HEK293 (cell line): ENCODE measurements around the gene LYZ.

Experiments
- CTCF ChIP-seq: fragments of 450-650 bp; formaldehyde crosslinking; IDR thresholded peaks from 2 replicates; pipeline ENCODE4 v1.5.1; 2016; ENCODE audit warnings: missing biosample characterization, missing genetic modification characterization
- KLF16 ChIP-seq: fragments of 450-650 bp; formaldehyde crosslinking; IDR thresholded peaks from 2 replicates; pipeline ENCODE4 v1.5.1; 2017; ENCODE audit warnings: missing biosample characterization, missing genetic modification characterization
- ZNF133 ChIP-seq: fragments of 450-650 bp; formaldehyde crosslinking; IDR thresholded peaks from 2 replicates; pipeline ENCODE4 v1.5.1; 2016; ENCODE audit warnings: missing biosample characterization, missing genetic modification characterization
- ZNF23 ChIP-seq: fragments of 450-650 bp; formaldehyde crosslinking; IDR thresholded peaks from 2 replicates; pipeline ENCODE4 v1.5.1; 2016; ENCODE audit warnings: missing biosample characterization, missing genetic modification characterization, borderline replicate concordance
- ZNF26 ChIP-seq: fragments of 450-650 bp; formaldehyde crosslinking; IDR thresholded peaks from 2 replicates; pipeline ENCODE4 v1.5.1; 2016; ENCODE audit warnings: missing biosample characterization, missing genetic modification characterization
- ZNF292 ChIP-seq: fragments of 450-650 bp; formaldehyde crosslinking; IDR thresholded peaks from 2 replicates; pipeline ENCODE4 v1.5.1; 2016; ENCODE audit warnings: low read depth, missing biosample characterization, missing genetic modification characterization, borderline replicate concordance
- ZNF423 ChIP-seq: fragments of 450-650 bp; formaldehyde crosslinking; IDR thresholded peaks from 2 replicates; pipeline ENCODE4 v1.5.1; 2016; ENCODE audit warnings: missing biosample characterization, missing genetic modification characterization
- TF ChIP-seq, protein P1 (sequence below): fragments of 450-650 bp; formaldehyde crosslinking; IDR thresholded peaks from 2 replicates; pipeline ENCODE4 v1.5.1; 2017; ENCODE audit warnings: missing biosample characterization, missing genetic modification characterization

- TF ChIP-seq ZNF133 (tag by site-specific recombination): no peak
- no peak for TF ChIP-seq CTCF (tag by site-specific recombination)
- no peak for TF ChIP-seq ZNF292 (tag by site-specific recombination)
- TF ChIP-seq, protein P1, sequence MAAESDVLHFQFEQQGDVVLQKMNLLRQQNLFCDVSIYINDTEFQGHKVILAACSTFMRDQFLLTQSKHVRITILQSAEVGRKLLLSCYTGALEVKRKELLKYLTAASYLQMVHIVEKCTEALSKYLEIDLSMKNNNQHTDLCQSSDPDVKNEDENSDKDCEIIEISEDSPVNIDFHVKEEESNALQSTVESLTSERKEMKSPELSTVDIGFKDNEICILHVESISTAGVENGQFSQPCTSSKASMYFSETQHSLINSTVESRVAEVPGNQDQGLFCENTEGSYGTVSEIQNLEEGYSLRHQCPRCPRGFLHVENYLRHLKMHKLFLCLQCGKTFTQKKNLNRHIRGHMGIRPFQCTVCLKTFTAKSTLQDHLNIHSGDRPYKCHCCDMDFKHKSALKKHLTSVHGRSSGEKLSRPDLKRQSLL (tag by site-specific recombination): no peak
- TF ChIP-seq ZNF26 (tag by site-specific recombination): no peak
- no peak for TF ChIP-seq ZNF423 (tag by site-specific recombination)
- no peak for TF ChIP-seq ZNF23 (tag by site-specific recombination)
- no peak for TF ChIP-seq KLF16 (tag by site-specific recombination)
These were observed 8.2 kb upstream of the LYZ start for GRCh38 chr12:69339999-69340398.
